ENCODE data around the gene CNIH2. TPM values are rescaled to one million over a fixed set of nuclear protein-coding genes. Genes with fewer than 3 reads are reported as not detected.
"Not testable (repeated sequence)": the region's sequence is repeated elsewhere in the genome, so short reads cannot be mapped to it uniquely, and the experiment has no call there.

CNIH2 gene
- total RNA-seq, 1 donor from 2014 or later: 0.07 TPM

- DNase-seq (ENCODE audit: low read depth, low spot score): no peak
These were observed 36.9 kb downstream of the CNIH2 start for GRCh38 chr11:66314561-66315497.

GRCh38 chr11:66315498-66315885 lies 37.5 kb downstream of the CNIH2 start:
- DNase-seq (ENCODE audit: low read depth, low spot score): no peak

- no peak for DNase-seq (ENCODE audit: low read depth, low spot score)
These were observed 38.2 kb downstream of the CNIH2 start for GRCh38 chr11:66315921-66316811.

GRCh38 chr11:66316849-66317251 lies 38.9 kb downstream of the CNIH2 start, which contains the start of gene CD248:
CD248 (minus strand) TSS chr11:66317044; CDS start chr11:66317027, 17 bp downstream.
- DNase-seq (ENCODE audit: low read depth, low spot score): no peak

GRCh38 chr11:66317322-66317722 lies 39.3 kb downstream of the CNIH2 start:
- DNase-seq (ENCODE audit: low read depth, low spot score): no peak

- no peak for DNase-seq (ENCODE audit: low read depth, low spot score)
These were observed 40.0 kb downstream of the CNIH2 start for GRCh38 chr11:66317723-66318599.

GRCh38 chr11:66318600-66318970 lies 40.6 kb downstream of the CNIH2 start:
- DNase-seq (ENCODE audit: low read depth, low spot score): no peak

GRCh38 chr11:66320289-66320688 lies 42.3 kb downstream of the CNIH2 start:
- not testable (repeated sequence) for DNase-seq (ENCODE audit: low read depth, low spot score)

GRCh38 chr11:66320748-66321147 lies 42.8 kb downstream of the CNIH2 start:
- DNase-seq (ENCODE audit: low read depth, low spot score): not testable (repeated sequence)

GRCh38 chr11:66321606-66322005 lies 43.6 kb downstream of the CNIH2 start:
- DNase-seq (ENCODE audit: low read depth, low spot score): no peak

GRCh38 chr11:66322732-66323427 lies 44.9 kb downstream of the CNIH2 start:
- no peak for DNase-seq (ENCODE audit: low read depth, low spot score)

GRCh38 chr11:66323684-66324083 lies 45.7 kb downstream of the CNIH2 start:
- no peak for DNase-seq (ENCODE audit: low read depth, low spot score)

- no peak for DNase-seq (ENCODE audit: low read depth, low spot score)
These were observed 46.7 kb downstream of the CNIH2 start for GRCh38 chr11:66324664-66325063.

- DNase-seq (ENCODE audit: low read depth, low spot score): no peak
These were observed 47.3 kb downstream of the CNIH2 start for GRCh38 chr11:66325263-66325671.

GRCh38 chr11:66326261-66327111 lies 48.5 kb downstream of the CNIH2 start:
- no peak for DNase-seq (ENCODE audit: low read depth, low spot score)

GRCh38 chr11:66327171-66328030 lies 49.4 kb downstream of the CNIH2 start:
- no peak for DNase-seq (ENCODE audit: low read depth, low spot score)

- no peak for DNase-seq (ENCODE audit: low read depth, low spot score)
These were observed 50.0 kb downstream of the CNIH2 start for GRCh38 chr11:66328031-66328301.

- no peak for DNase-seq (ENCODE audit: low read depth, low spot score)
These were observed 50.5 kb downstream of the CNIH2 start for GRCh38 chr11:66328302-66329144.
